IMR-90 (cell line): ENCODE data around the gene SGO2. TPM values are rescaled to one million over a fixed set of nuclear protein-coding genes. Genes with fewer than 3 reads are reported as not detected.
A peak's percentile ranks its signal among the peaks of the same experiment; 100 is the strongest.

ENCODE experiments used
- ATAC-seq: fragments of 200-7000 bp; cut with Tn5 transposase; 2 replicates; pipeline ENCODE4 v1.9.1; 2020; ENCODE audit warnings: low read depth, mild to moderate bottlenecking, moderate library complexity
- BruUV-seq: library from RNA; stranded (reverse); fragments of 400-500 nt; replicated peaks from 2 replicates; lab custom pipeline; 2021; lab: Mats Ljungman, UMichigan
- CTCF ChIA-PET: fragments of 300-600 bp; formaldehyde crosslinking; extraction: SDS; loops from one replicate; lab custom pipeline; 2021; ENCODE audit warnings: antibody characterized with exemption; lab: Yijun Ruan, JAX
- POLR2A ChIA-PET: fragments of 300-600 bp; sonication (Branson Sonifier 250); formaldehyde crosslinking; loops from one replicate; lab custom pipeline; 2022; ENCODE audit warnings: antibody characterized with exemption; ENCODE audit not compliant: unreplicated experiment; lab: Charles Lee
- DNase-seq: peaks from one replicate; pipeline ENCODE4 v3.0.0; 2013
- H2AFZ ChIP-seq: replicated peaks from 2 replicates; pipeline ENCODE3; 2013; ENCODE audit warnings: low read length, mild to moderate bottlenecking; ENCODE audit not compliant: poor library complexity
- H2AK5ac ChIP-seq: 2 replicates; pipeline ENCODE4 v1.6.1; 2013; ENCODE audit warnings: low read depth, low read length, inconsistent platforms
- H2AK9ac ChIP-seq: replicated peaks from 2 replicates; pipeline ENCODE3; 2013; ENCODE audit warnings: mild to moderate bottlenecking, low read depth, low read length, moderate library complexity; ENCODE audit not compliant: poor library complexity
- H2BK120ac ChIP-seq: 2 replicates; pipeline ENCODE4 v1.6.1; 2013; ENCODE audit warnings: low read depth, low read length, inconsistent platforms
- H2BK15ac ChIP-seq: 3 replicates; pipeline ENCODE4 v1.6.1; 2013; ENCODE audit warnings: low read depth, low read length, inconsistent platforms
- H2BK20ac ChIP-seq: 2 replicates; pipeline ENCODE4 v1.6.1; 2013; ENCODE audit warnings: low read depth, mild to moderate bottlenecking, inconsistent platforms, low read length, moderate library complexity
- H2BK5ac ChIP-seq: 2 replicates; pipeline ENCODE4 v1.6.1; 2013; ENCODE audit warnings: mild to moderate bottlenecking, low read depth, low read length, inconsistent platforms; ENCODE audit not compliant: poor library complexity, severe bottlenecking
- H3K14ac ChIP-seq: replicated peaks from 2 replicates; pipeline ENCODE4 v1.6.1; 2013; ENCODE audit warnings: low read depth, low read length, inconsistent platforms
- H3K18ac ChIP-seq: 2 replicates; pipeline ENCODE4 v1.6.1; 2013; ENCODE audit warnings: low read depth, low read length, control low read depth
- H3K23ac ChIP-seq: 2 replicates; pipeline ENCODE4 v1.6.1; 2013; ENCODE audit warnings: low read depth, low read length, inconsistent platforms
- H3K27ac ChIP-seq: 2 replicates; pipeline ENCODE4 v1.5.1; 2013; ENCODE audit warnings: mild to moderate bottlenecking, control low read depth, low read length; ENCODE audit not compliant: insufficient read depth
- H3K27me3 ChIP-seq: 2 replicates; pipeline ENCODE4 v1.6.1; 2013; ENCODE audit warnings: low read length; ENCODE audit not compliant: control insufficient read depth, insufficient read depth
- H3K36me3 ChIP-seq: 2 replicates; pipeline ENCODE4 v1.6.1; 2013; ENCODE audit warnings: low read length, mixed read lengths; ENCODE audit not compliant: control insufficient read depth, insufficient read depth
- H3K4ac ChIP-seq: 2 replicates; pipeline ENCODE4 v1.6.1; 2013; ENCODE audit warnings: low read depth, low read length, inconsistent platforms
- H3K4me1 ChIP-seq: 2 replicates; pipeline ENCODE4 v1.6.1; 2013; ENCODE audit warnings: low read length, mixed read lengths; ENCODE audit not compliant: control insufficient read depth, insufficient read depth
- H3K4me2 ChIP-seq: 2 replicates; pipeline ENCODE4 v1.6.1; 2013; ENCODE audit warnings: low read depth, mild to moderate bottlenecking, control low read depth, low read length, moderate library complexity
- H3K4me3 ChIP-seq: 2 replicates; pipeline ENCODE4 v1.5.1; 2013; ENCODE audit warnings: low read depth, mild to moderate bottlenecking, control low read depth, low read length, moderate library complexity; ENCODE audit not compliant: insufficient read depth
- H3K56ac ChIP-seq: 2 replicates; pipeline ENCODE4 v1.6.1; 2013; ENCODE audit warnings: low read length, inconsistent platforms; ENCODE audit not compliant: insufficient read depth; ENCODE audit errors: extremely low read depth
- H3K79me1 ChIP-seq, 2 experiments: 2 replicates each; pipeline ENCODE4 v1.6.1; 2013; ENCODE audit warnings: low read length in 2 of 2, inconsistent platforms in 1 of 2, low read depth in 1 of 2
- H3K9ac ChIP-seq: 2 replicates; pipeline ENCODE4 v1.6.1; 2013; ENCODE audit warnings: low read depth, low read length, control low read depth
- H3K9me1 ChIP-seq: 2 replicates; pipeline ENCODE4 v1.6.1; 2013; ENCODE audit warnings: low read length, inconsistent platforms; ENCODE audit not compliant: insufficient read depth
- H3K9me3 ChIP-seq: 2 replicates; pipeline ENCODE4 v1.6.1; 2013; ENCODE audit warnings: low read length; ENCODE audit not compliant: control insufficient read depth, insufficient read depth
- H4K20me1 ChIP-seq: 2 replicates; pipeline ENCODE4 v1.6.1; 2013; ENCODE audit warnings: low read length, inconsistent platforms; ENCODE audit not compliant: insufficient read depth
- H4K5ac ChIP-seq: 2 replicates; pipeline ENCODE4 v1.6.1; 2013; ENCODE audit warnings: mild to moderate bottlenecking, low read depth, low read length, control low read depth
- H4K8ac ChIP-seq, 2 experiments: 2 replicates each; pipeline ENCODE4 v1.6.1; 2013; ENCODE audit warnings: low read depth in 2 of 2, low read length in 2 of 2, control low read depth in 1 of 2, inconsistent platforms in 1 of 2
- H4K91ac ChIP-seq: 2 replicates; pipeline ENCODE4 v1.6.1; 2013; ENCODE audit warnings: low read depth, low read length, inconsistent platforms; ENCODE audit not compliant: insufficient read depth
- BHLHE40 ChIP-seq: fragments of 150-350 bp; IDR thresholded peaks from 2 replicates; pipeline ENCODE4 v1.6.1; 2016; ENCODE audit warnings: mild to moderate bottlenecking, low read depth, low read length
- CEBPB ChIP-seq: IDR thresholded peaks from 2 replicates; pipeline ENCODE4 v1.6.1; 2012; ENCODE audit warnings: low read depth, low read length, improper control_type of control experiment
- CHD1 ChIP-seq: IDR thresholded peaks from 2 replicates; pipeline ENCODE4 v1.6.1; 2012; ENCODE audit warnings: low read depth, low read length, improper control_type of control experiment
- CTCF ChIP-seq: conservative IDR thresholded peaks from 2 replicates; pipeline ENCODE4 v1.5.1; 2012; ENCODE audit warnings: mild to moderate bottlenecking, low read depth, low read length, improper control_type of control experiment
- FOS ChIP-seq: fragments of 150-350 bp; IDR thresholded peaks from 2 replicates; pipeline ENCODE4 v1.6.1; 2016; ENCODE audit warnings: low read depth, low read length
- MAFK ChIP-seq: IDR thresholded peaks from 2 replicates; pipeline ENCODE4 v1.6.1; 2012; ENCODE audit warnings: low read depth, low read length, improper control_type of control experiment
- MAZ ChIP-seq: IDR thresholded peaks from 2 replicates; pipeline ENCODE4 v1.6.1; 2012; ENCODE audit warnings: low read depth, mild to moderate bottlenecking, low read length, improper control_type of control experiment, moderate library complexity, borderline replicate concordance
- MXI1 ChIP-seq: IDR thresholded peaks from 2 replicates; pipeline ENCODE4 v1.6.1; 2012; ENCODE audit warnings: low read depth, mild to moderate bottlenecking, low read length, moderate library complexity, borderline replicate concordance
- NFE2L2 ChIP-seq: fragments of 150-350 bp; IDR thresholded peaks from 2 replicates; pipeline ENCODE4 v1.6.1; 2016; ENCODE audit warnings: low read depth, mild to moderate bottlenecking, low read length
- POLR2A ChIP-seq: IDR thresholded peaks from 2 replicates; pipeline ENCODE4 v1.6.1; 2012; ENCODE audit warnings: mild to moderate bottlenecking, low read depth, low read length
- RAD21 ChIP-seq: IDR thresholded peaks from 2 replicates; pipeline ENCODE4 v1.6.1; 2012; ENCODE audit warnings: low read length, improper control_type of control experiment
- RCOR1 ChIP-seq: IDR thresholded peaks from 2 replicates; pipeline ENCODE4 v1.6.1; 2012; ENCODE audit warnings: mild to moderate bottlenecking, low read length, improper control_type of control experiment; ENCODE audit not compliant: insufficient replicate concordance
- RFX5 ChIP-seq: IDR thresholded peaks from 2 replicates; pipeline ENCODE4 v1.8.0; 2012; ENCODE audit warnings: low read depth, mild to moderate bottlenecking, low read length, moderate library complexity
- SMC3 ChIP-seq: fragments of 150-350 bp; IDR thresholded peaks from 2 replicates; pipeline ENCODE4 v1.6.1; 2016; ENCODE audit warnings: low read depth, mild to moderate bottlenecking, antibody characterized with exemption, low read length, moderate library complexity
- USF2 ChIP-seq: fragments of 150-350 bp; IDR thresholded peaks from 2 replicates; pipeline ENCODE4 v1.6.1; 2017; ENCODE audit warnings: mild to moderate bottlenecking, antibody characterized with exemption, low read length, low read depth
- WGBS, 2 experiments: methylation state at CpG; one replicate each; pipeline versions ENCODE4 v1.1.5 to v1.1.7; 2013; ENCODE audit warnings: missing lambda C conversion rate in 2 of 2; ENCODE audit not compliant: insufficient read length in 1 of 2; ENCODE audit errors: extremely low coverage in 2 of 2; 5-methylcytosine and 5-hydroxymethylcytosine counted together
- dilution Hi-C: fragments of 300-500 bp; cut with HindIII; formaldehyde crosslinking; loops from one replicate; pipeline ENCODE4 v1.14.3; 2018; ENCODE audit warnings: low sequenced_read_pairs; ENCODE audit not compliant: unreplicated experiment
- in situ Hi-C: fragments of 300-500 bp; cut with MboI; formaldehyde crosslinking; loops from 3 replicates; pipeline ENCODE4 v1.14.3; 2019; ENCODE audit warnings: low sequenced_read_pairs, inconsistent platforms, mixed read lengths
- intact Hi-C: fragments of 100-400 bp; cut with micrococcal nuclease; formaldehyde crosslinking; loops from 2 replicates; pipeline ENCODE4 v1.10.0; 2022
- polyA plus RNA-seq, 3 experiments: library from polyadenylated mRNA; depleted of rRNA; stranded (reverse); fragments of >200 nt; gene quantifications; 2 replicates each; pipeline ENCODE4 v1.2.3, GENCODE V29; 2012; ENCODE audit warnings: low replicate concordance in 1 of 3
- total RNA-seq: library from RNA; depleted of rRNA; stranded (reverse); fragments of >200 nt; gene quantifications from 2 replicates; pipeline ENCODE4 v1.2.3, GENCODE V29; 2012

Gene SGO2
- total and polyA plus RNA-seq, 2 of the 4 experiments (the other 2 are of a cell fraction), result 5.4 to 6.3 TPM

- TF ChIP-seq MAZ, result no peak
These were observed 71.0 kb downstream of the SGO2 start (continued) for GRCh38 chr2:200596774-200597570.

- Histone ChIP-seq H2AK9ac (peak overlapping the region; percentile 50), H2BK120ac (no peak overlapping the region), H3K18ac (no peak overlapping the region), H4K20me1 (no peaks in the 10 kb centered on the region), H2BK20ac (no peak overlapping the region), H2BK5ac (no peak overlapping the region), H4K8ac (no peak overlapping the region), H3K9ac (no peak overlapping the region), H2AK5ac (no peak overlapping the region), H4K5ac (no peak overlapping the region), H3K9me3 (peaks cover 3% of the 10 kb centered on the region; the same call in 1 of the 2 replicates), H3K36me3 (no peaks in the 10 kb centered on the region), H3K4me2 (no peak overlapping the region), H3K4me1 (peaks cover 11% of the 10 kb centered on the region), H4K91ac (no peak overlapping the region), H3K79me1 (no peaks in the 10 kb centered on the region), H3K56ac (no peak overlapping the region), H3K27me3 (peaks cover 2% of the 10 kb centered on the region; the same call in 1 of the 2 replicates), H2BK15ac (no peak overlapping the region), H2AFZ (no peak overlapping the region), H3K4me3 (no peak overlapping the region), H3K27ac (no peak overlapping the region), H3K23ac (no peak overlapping the region), H3K9me1 (0 out of 2 replicates have a peak, but pooled peaks cover 3% of the 10 kb centered on the region), H3K4ac (no peak overlapping the region), H3K14ac (no peak overlapping the region)
- ATAC-seq (no peak), DNase-seq (no peak)
- dilution Hi-C loops (no loop called here), intact Hi-C loops (no loop called here), in situ Hi-C loops (no loop called here)
- BruUV-seq, result no TSS peak
- no CpG with 5 or more reads among the region's 3 CpGs for WGBS, 2 experiments
- ChIA-PET POLR2A (no interaction called here), CTCF (interaction anchor here (1.7 kb wide), 1 partner anchor 17 kb away, joined by 6 read pairs; no protein-coding TSS in a partner anchor)
- no peak for TF ChIP-seq RAD21
- TF ChIP-seq CHD1, result no peak
- no peak for TF ChIP-seq RFX5
- TF ChIP-seq MAZ, result no peak
- no peak for TF ChIP-seq MAFK
- TF ChIP-seq SMC3, result no peak
- no peak for TF ChIP-seq NFE2L2
- TF ChIP-seq CTCF, result no peak
- no peak for TF ChIP-seq RCOR1
- TF ChIP-seq BHLHE40, result no peak
- no peak for TF ChIP-seq POLR2A
- TF ChIP-seq MXI1, result no peak
- TF ChIP-seq USF2, result no peak
- TF ChIP-seq FOS, result no peak
- no peak for TF ChIP-seq CEBPB
These were observed 73.2 kb downstream of the SGO2 start for GRCh38 chr2:200599206-200599605.
